ENCODE measurements around the gene DLD. TPM values are rescaled to one million over a fixed set of nuclear protein-coding genes. Genes with fewer than 3 reads are reported as not detected.

The DLD gene
- total RNA-seq, 2 experiments from 2014 or later, result 74.3 to 74.9 TPM

GRCh38 chr7:107964510-107964909 is 73.5 kb downstream of the DLD start:
- H3K27me3 Mint-ChIP-seq, result no peaks in the 10 kb centered on the region
- intact Hi-C loops (cut with DNase I, micrococcal nuclease), result no loop called here
- no peaks in the 10 kb centered on the region for H3K36me3 Mint-ChIP-seq (ENCODE audit: low read depth)

DNA sequence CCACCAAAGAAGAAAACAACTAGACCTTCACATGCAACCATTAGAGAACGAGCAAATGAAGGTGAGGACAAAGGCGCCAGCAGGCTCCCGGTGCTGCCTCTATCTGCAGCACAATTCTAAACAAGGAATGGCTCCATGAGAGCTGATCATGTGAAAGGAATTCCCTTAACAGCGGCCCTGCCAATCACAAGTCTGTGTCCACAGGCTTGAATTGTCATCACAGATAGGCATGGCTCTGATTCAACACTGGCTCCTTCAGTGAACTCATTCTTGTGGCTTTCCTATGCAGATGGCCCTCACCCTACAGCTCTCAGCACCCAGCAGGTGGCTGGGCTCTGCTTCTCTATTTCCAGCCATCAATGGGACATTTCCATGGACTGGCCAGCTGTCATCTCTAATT is 75.7 kb downstream of the DLD start:
- H3K27ac ChIP-seq (ENCODE audit: low read depth in 1 of 2, low read length in 2 of 2), result no peak overlapping the region
- H3K27me3 ChIP-seq (ENCODE audit: control insufficient read depth in 1 of 2, insufficient read depth in 2 of 2, low read length in 2 of 2), result no peaks in the 10 kb centered on the region
- CTCF ChIA-PET, result no interaction called here
- DNase-seq (no peak), ATAC-seq (ENCODE audit: poor library complexity) (no peak)
- Mint-ChIP-seq H3K36me3 (ENCODE audit: low read depth) (no peaks in the 10 kb centered on the region), H3K27ac (no peak overlapping the region), H3K9me3 (no peaks in the 10 kb centered on the region), H3K27me3 (no peaks in the 10 kb centered on the region), H3K4me3 (no peak overlapping the region), H3K4me1 (ENCODE audit: low read depth) (no peaks in the 10 kb centered on the region)
- H3K9me3 ChIP-seq (ENCODE audit: control insufficient read depth in 1 of 2, insufficient read depth in 1 of 2, low read length in 2 of 2), result no peaks in the 10 kb centered on the region
- intact Hi-C loops (cut with DNase I, micrococcal nuclease), result no loop called here
- H3K4me3 ChIP-seq (ENCODE audit: low read length), result no peak overlapping the region
- H3K36me3 ChIP-seq (ENCODE audit: insufficient read depth, low read length), result no peaks in the 10 kb centered on the region
- no peak for TF ChIP-seq CTCF (IDR thresholded peaks at IDR 0.05)
- POLR2A ChIA-PET, result no interaction called here
- H3K4me1 ChIP-seq (ENCODE audit: insufficient read depth, low read length), result no peaks in the 10 kb centered on the region

More at GRCh38 chr7:107964510-107964909, 73.5 kb downstream of the DLD start:
- Histone ChIP-seq H3K4me3 (ENCODE audit: low read length) (no peak overlapping the region), H3K9me3 (ENCODE audit: control insufficient read depth in 1 of 2, insufficient read depth in 1 of 2, low read length in 2 of 2) (no peaks in the 10 kb centered on the region), H3K27ac (ENCODE audit: low read depth in 1 of 2, low read length in 2 of 2) (no peak overlapping the region), H3K36me3 (ENCODE audit: insufficient read depth, low read length) (no peaks in the 10 kb centered on the region), H3K27me3 (ENCODE audit: control insufficient read depth in 1 of 2, insufficient read depth in 2 of 2, low read length in 2 of 2) (no peaks in the 10 kb centered on the region), H3K4me1 (ENCODE audit: insufficient read depth, low read length) (no peaks in the 10 kb centered on the region)
- ChIA-PET CTCF (no interaction called here), POLR2A (no interaction called here)
- H3K4me3 Mint-ChIP-seq, result no peak overlapping the region
- DNase-seq (no peak), ATAC-seq (ENCODE audit: poor library complexity) (no peak)
- H3K9me3 Mint-ChIP-seq, result no peaks in the 10 kb centered on the region
- H3K27ac Mint-ChIP-seq, result no peak overlapping the region
- no peak for TF ChIP-seq CTCF (IDR thresholded peaks at IDR 0.05)
- H3K4me1 Mint-ChIP-seq (ENCODE audit: low read depth), result no peaks in the 10 kb centered on the region

DNA sequence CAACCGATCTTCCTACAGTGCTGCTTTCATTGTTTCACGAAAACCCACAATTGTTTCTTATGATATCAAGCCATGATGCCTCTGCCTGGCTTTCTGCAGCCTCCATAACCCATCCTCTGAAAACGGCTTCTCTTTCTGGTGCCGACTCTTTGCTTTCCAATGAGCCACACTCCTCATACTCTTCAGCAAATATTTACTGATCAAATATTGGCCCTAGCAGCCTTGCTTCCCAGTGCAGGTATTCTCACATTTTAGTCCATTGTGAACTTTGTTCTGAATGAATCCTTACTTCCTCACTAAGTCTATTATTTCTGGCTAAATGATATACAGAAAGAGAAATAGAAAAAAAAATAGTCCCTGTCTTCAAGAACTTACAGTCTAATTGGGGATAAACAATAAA is 76.4 kb downstream of the DLD start:
- Mint-ChIP-seq H3K4me3 (no peak overlapping the region), H3K36me3 (ENCODE audit: low read depth) (no peaks in the 10 kb centered on the region), H3K9me3 (no peaks in the 10 kb centered on the region), H3K4me1 (ENCODE audit: low read depth) (no peaks in the 10 kb centered on the region), H3K27me3 (no peaks in the 10 kb centered on the region), H3K27ac (no peak overlapping the region)
- ChIA-PET CTCF (no interaction called here), POLR2A (no interaction called here)
- Histone ChIP-seq H3K36me3 (ENCODE audit: insufficient read depth, low read length) (no peaks in the 10 kb centered on the region), H3K4me3 (ENCODE audit: low read length) (no peak overlapping the region), H3K4me1 (ENCODE audit: insufficient read depth, low read length) (no peaks in the 10 kb centered on the region), H3K27ac (ENCODE audit: low read depth in 1 of 2, low read length in 2 of 2) (no peak overlapping the region), H3K27me3 (ENCODE audit: control insufficient read depth in 1 of 2, insufficient read depth in 2 of 2, low read length in 2 of 2) (no peaks in the 10 kb centered on the region), H3K9me3 (ENCODE audit: control insufficient read depth in 1 of 2, insufficient read depth in 1 of 2, low read length in 2 of 2) (no peaks in the 10 kb centered on the region)
- intact Hi-C loops (cut with DNase I, micrococcal nuclease), result no loop called here
- DNase-seq (no peak), ATAC-seq (ENCODE audit: poor library complexity) (no peak)
- no peak for TF ChIP-seq CTCF (IDR thresholded peaks at IDR 0.05)
